GM12878 (cell line): ENCODE measurements around the gene TCIRG1.

ENCODE experiments used
- BHLHE40 ChIP-seq, 2 experiments: fragments of 450-650 bp in 1 of 2; IDR thresholded peaks; 2 replicates each; pipeline ENCODE4 v1.6.1; 2011 to 2017; ENCODE audit warnings: low read depth in 2 of 2, borderline replicate concordance in 1 of 2, improper control_type of control experiment in 1 of 2, low read length in 1 of 2, mild to moderate bottlenecking in 1 of 2
- EED ChIP-seq: sonication (generic); IDR thresholded peaks from 2 replicates; pipeline ENCODE4 v1.6.1; 2016; ENCODE audit warnings: antibody characterized with exemption, low read depth
- HCFC1 ChIP-seq: fragments of 150-350 bp; IDR thresholded peaks from 2 replicates; pipeline ENCODE4 v1.6.1; 2014; ENCODE audit warnings: low read length
- PBX3 ChIP-seq: IDR thresholded peaks from 2 replicates; pipeline ENCODE4 v1.6.1; 2011; ENCODE audit warnings: mild to moderate bottlenecking, low read depth, low read length, moderate library complexity; ENCODE audit not compliant: insufficient replicate concordance
- POLR2A ChIP-seq: IDR thresholded peaks from 2 replicates; pipeline ENCODE4 v1.6.1; 2011; ENCODE audit warnings: low read depth, mild to moderate bottlenecking, low read length
- SMAD1 ChIP-seq: fragments of 450-650 bp; IDR thresholded peaks from 2 replicates; pipeline ENCODE4 v1.6.1; 2018; ENCODE audit warnings: mild to moderate bottlenecking, low read depth; ENCODE audit not compliant: partially characterized antibody
- TF ChIP-seq, protein P1 (sequence below): fragments of 450-650 bp; conservative IDR thresholded peaks from 2 replicates; pipeline ENCODE4 v1.6.1; 2017; ENCODE audit warnings: mild to moderate bottlenecking, moderate library complexity

GRCh38 chr11:68008381-68009337 lies 30.2 kb upstream of the TCIRG1 start:
- TF ChIP-seq, protein P1, sequence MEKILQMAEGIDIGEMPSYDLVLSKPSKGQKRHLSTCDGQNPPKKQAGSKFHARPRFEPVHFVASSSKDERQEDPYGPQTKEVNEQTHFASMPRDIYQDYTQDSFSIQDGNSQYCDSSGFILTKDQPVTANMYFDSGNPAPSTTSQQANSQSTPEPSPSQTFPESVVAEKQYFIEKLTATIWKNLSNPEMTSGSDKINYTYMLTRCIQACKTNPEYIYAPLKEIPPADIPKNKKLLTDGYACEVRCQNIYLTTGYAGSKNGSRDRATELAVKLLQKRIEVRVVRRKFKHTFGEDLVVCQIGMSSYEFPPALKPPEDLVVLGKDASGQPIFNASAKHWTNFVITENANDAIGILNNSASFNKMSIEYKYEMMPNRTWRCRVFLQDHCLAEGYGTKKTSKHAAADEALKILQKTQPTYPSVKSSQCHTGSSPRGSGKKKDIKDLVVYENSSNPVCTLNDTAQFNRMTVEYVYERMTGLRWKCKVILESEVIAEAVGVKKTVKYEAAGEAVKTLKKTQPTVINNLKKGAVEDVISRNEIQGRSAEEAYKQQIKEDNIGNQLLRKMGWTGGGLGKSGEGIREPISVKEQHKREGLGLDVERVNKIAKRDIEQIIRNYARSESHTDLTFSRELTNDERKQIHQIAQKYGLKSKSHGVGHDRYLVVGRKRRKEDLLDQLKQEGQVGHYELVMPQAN: no peak
- TF ChIP-seq POLR2A (no peak), BHLHE40 (IDR thresholded peaks at IDR 0.05; ENCODE audit: borderline replicate concordance in 1 of 2, low read depth in 2 of 2, low read length in 1 of 2) (no peak), HCFC1 (no peak), EED (no peak), SMAD1 (no peak), PBX3 (no peak)
